Kidney (tissue), 14 donors: ENCODE results near the gene DDX60. TPM values are rescaled to one million over a fixed set of nuclear protein-coding genes. Genes with fewer than 3 reads are reported as not detected.
"Not testable (repeated sequence)": the region's sequence is repeated elsewhere in the genome, so short reads cannot be mapped to it uniquely, and the experiment has no call there.

ENCODE experiments used
- DNase-seq, 5 donors: peaks; one replicate each; pipeline ENCODE4 v3.0.0-alpha.2; 2013 to 2020
- FAIRE-seq: peaks from 2 replicates; lab custom pipeline; 2012; peaks lifted over from hg19 to GRCh38; lab: Jason Lieb, UNC
- H3K27ac ChIP-seq, 2 donors: one replicate each; pipeline ENCODE4 v1.7.0; 2013; ENCODE audit warnings: low read depth in 2 of 2, low read length in 2 of 2, inconsistent platforms in 1 of 2
- H3K27me3 ChIP-seq: one replicate; pipeline ENCODE4 v1.7.1; 2013; ENCODE audit warnings: low read length, inconsistent platforms; ENCODE audit not compliant: control insufficient read depth, insufficient read depth
- H3K36me3 ChIP-seq, 3 donors: one replicate each; pipeline versions ENCODE4 v1.7.0 to v1.7.1; 2013; ENCODE audit warnings: low read length in 3 of 3, control low read depth in 1 of 3, inconsistent platforms in 1 of 3; ENCODE audit not compliant: insufficient read depth in 3 of 3, control insufficient read depth in 2 of 3
- H3K4me1 ChIP-seq, 3 donors: one replicate each; pipeline versions ENCODE4 v1.7.0 to v1.7.1; 2013; ENCODE audit warnings: low read length in 3 of 3, inconsistent platforms in 1 of 3, low read depth in 1 of 3; ENCODE audit not compliant: control insufficient read depth in 2 of 3, insufficient read depth in 2 of 3
- H3K4me3 ChIP-seq, 3 donors: one replicate each; pipeline versions ENCODE4 v1.7.0 to v1.8.1; 2013; ENCODE audit warnings: low read length in 3 of 3, control low read depth in 1 of 3, inconsistent platforms in 1 of 3
- H3K9ac ChIP-seq, 3 donors: one replicate each; pipeline versions ENCODE4 v1.7.0 to v1.7.1; 2013; ENCODE audit warnings: low read length in 3 of 3, control low read depth in 1 of 3, inconsistent platforms in 1 of 3
- H3K9me3 ChIP-seq, 3 donors: one replicate each; pipeline versions ENCODE4 v1.7.0 to v1.7.1; 2013; ENCODE audit warnings: low read length in 3 of 3, control low read depth in 1 of 3, inconsistent platforms in 1 of 3; ENCODE audit not compliant: control insufficient read depth in 2 of 3, insufficient read depth in 1 of 3
- CTCF ChIP-seq: IDR thresholded peaks from 3 replicates; pipeline ENCODE4 v1.5.1; 2012; ENCODE audit warnings: mild to moderate bottlenecking, moderate library complexity, borderline replicate concordance; ENCODE audit not compliant: insufficient read depth; ENCODE audit errors: extremely low read depth
- intact Hi-C: fragments of 100-400 bp; cut with DNase I; formaldehyde crosslinking; loops from one replicate; pipeline ENCODE4 v1.11.1; 2022
- polyA plus RNA-seq: library from polyadenylated mRNA; stranded (reverse); fragments of 350-450 nt; fragmentation: Illumina TruSeq; extraction: RNeasy Lipid Tissue Mini Kit (QIAGEN cat#74804); gene quantifications from one replicate; pipeline ENCODE4 v1.2.3, GENCODE V29; 2014; ENCODE audit warnings: low read depth, low replicate concordance; ENCODE audit not compliant: insufficient read depth
- total RNA-seq: library from RNA; stranded (reverse); fragmentation: NEBNext Ultra II Directional; extraction: Animal tissue kit (Norgen Biotek cat#: 25700); gene quantifications from one replicate; pipeline ENCODE4 v1.2.1, GENCODE V29; 2021
- donor health status: control.
- donor health status: control.
- donor health status: control.
- donor health status: control.
- donor health status: control.
- donor health status: DM: yes; HTN: yes; CAD: no.
- donor health status: Normal renal cell carcinoma (clear cell type).

DDX60 gene
- total and polyA plus RNA-seq, 2 donors from 2014 or later, result 6.4 to 31.6 TPM

GRCh38 chr4:168308912-168309311 is 9.6 kb downstream of the DDX60 start:
- Histone ChIP-seq H3K36me3 (peaks cover 0 to 4% (median 2%) of the 10 kb centered on the region in 3 donors), H3K27me3 (no peaks in the 10 kb centered on the region), H3K27ac (no peak overlapping the region), H3K9me3 (no peaks in the 10 kb centered on the region), H3K4me1 (no peaks in the 10 kb centered on the region), H3K4me3 (no peak overlapping the region), H3K9ac (no peak overlapping the region)
- FAIRE-seq (no peak), DNase-seq (no peak)
- intact Hi-C loops, result no loop called here
- TF ChIP-seq CTCF, result no peak

- TF ChIP-seq CTCF, result no peak
- Histone ChIP-seq H3K4me1 (no peaks in the 10 kb centered on the region), H3K9me3 (no peaks in the 10 kb centered on the region), H3K36me3 (peaks cover 0 to 4% (median 4%) of the 10 kb centered on the region in 3 donors), H3K27ac (no peak overlapping the region), H3K27me3 (no peaks in the 10 kb centered on the region), H3K9ac (no peak overlapping the region), H3K4me3 (no peak overlapping the region)
- DNase-seq, result no peak
- no peak for FAIRE-seq
- intact Hi-C loops, result no loop called here
These were observed 12.1 kb downstream of the DDX60 start for GRCh38 chr4:168306476-168306875.

DNA sequence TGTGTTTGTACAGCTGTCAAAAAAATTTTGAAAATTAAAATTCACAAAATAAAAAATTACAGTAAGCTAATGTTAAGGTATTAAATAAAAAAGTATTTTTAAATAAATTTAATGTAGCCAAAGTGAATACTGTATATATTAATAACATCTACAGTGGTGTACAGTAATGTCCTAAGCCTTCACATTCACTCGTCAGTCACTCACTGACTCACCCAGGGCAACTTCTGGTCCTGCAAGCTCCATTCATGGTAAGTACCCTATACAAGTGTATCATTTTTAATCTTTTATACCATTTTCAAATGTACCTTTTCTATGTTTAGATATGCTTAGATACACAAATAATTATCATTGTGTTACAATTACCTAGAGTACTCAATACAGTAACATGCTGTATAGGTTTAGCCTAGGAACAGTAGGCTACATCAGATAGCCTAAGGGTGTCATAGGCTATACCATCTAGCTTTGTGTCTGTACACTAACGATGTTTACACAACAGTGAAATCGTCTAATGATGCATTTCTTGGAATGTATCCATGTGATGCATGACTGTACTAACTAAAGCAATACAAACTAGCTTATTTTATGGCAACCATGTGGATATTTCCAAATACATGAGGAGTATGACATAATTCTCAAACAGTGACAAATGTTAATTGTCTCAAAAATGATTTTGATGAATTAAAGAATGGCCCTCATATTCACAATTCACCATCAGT is 13.7 kb downstream of the DDX60 start:
- Histone ChIP-seq H3K4me1 (no peaks in the 10 kb centered on the region), H3K9me3 (no peaks in the 10 kb centered on the region), H3K4me3 (no peak overlapping the region), H3K36me3 (peaks cover 0 to 4% (median 4%) of the 10 kb centered on the region in 3 donors), H3K27me3 (no peaks in the 10 kb centered on the region), H3K27ac (no peak overlapping the region), H3K9ac (no peak overlapping the region)
- intact Hi-C loops, result no loop called here
- FAIRE-seq (no peak), DNase-seq (no peak)
- no peak for TF ChIP-seq CTCF

GRCh38 chr4:168303430-168303829 is 15.1 kb downstream of the DDX60 start:
- H3K9me3 ChIP-seq, FAIRE-seq, H3K27me3 ChIP-seq, H3K36me3 ChIP-seq, intact Hi-C loops, H3K9ac ChIP-seq, H3K4me3 ChIP-seq, H3K4me1 ChIP-seq, H3K27ac ChIP-seq, DNase-seq: not testable (repeated sequence)
